HepG2 (cell line): ENCODE measurements around the gene CPED1. TPM values are rescaled to one million over a fixed set of nuclear protein-coding genes. Genes with fewer than 3 reads are reported as not detected.

Experiments
- ATAC-seq: fragments of 200-7000 bp; cut with Tn5 transposase; 3 replicates; pipeline ENCODE4 v1.9.1; 2020; ENCODE audit warnings: mild to moderate bottlenecking, moderate library complexity
- BruUV-seq: library from RNA; stranded (reverse); fragments of 400-500 nt; replicated peaks from 2 replicates; lab custom pipeline; 2021; lab: Mats Ljungman, UMichigan
- CTCF ChIA-PET: fragments of 300-600 bp; formaldehyde crosslinking; extraction: SDS; loops from one replicate; lab custom pipeline; 2021; ENCODE audit warnings: low total read pairs, inconsistent platforms, low intra/inter-chr PET ratio; lab: Yijun Ruan, JAX
- POLR2A ChIA-PET: fragments of 350-600 bp; sonication (Branson Sonifier 250); formaldehyde crosslinking; loops from one replicate; lab custom pipeline; 2020; ENCODE audit warnings: antibody characterized with exemption, inconsistent platforms; lab: Yijun Ruan, JAX
- DNase-seq: peaks from one replicate; pipeline ENCODE4 v3.0.0-alpha.2; 2015; ENCODE audit warnings: low spot score
- FAIRE-seq: peaks from 3 replicates; lab custom pipeline; 2011; peaks lifted over from hg19 to GRCh38; lab: Jason Lieb, UNC
- H2AFZ ChIP-seq: one replicate; pipeline ENCODE4 v1.6.1; 2011; ENCODE audit warnings: low read length, inconsistent platforms
- H3K27ac ChIP-seq: fragments of 300-600 bp; 3 replicates; pipeline ENCODE4 v1.8.0; 2011; ENCODE audit warnings: mixed run types, mild to moderate bottlenecking, mixed read lengths, low read length, inconsistent platforms; ENCODE audit not compliant: insufficient read depth; ENCODE audit errors: extremely low read length
- H3K27me3 ChIP-seq, 2 experiments: fragments of 200-600 bp in 1 of 2; 2 replicates in 1 of 2; 3 replicates in 1 of 2; pipeline versions ENCODE4 v1.6.0 to v1.8.0; 2011; ENCODE audit warnings: low read length in 2 of 2, mild to moderate bottlenecking in 2 of 2, moderate library complexity in 2 of 2, inconsistent platforms in 1 of 2; ENCODE audit not compliant: insufficient read depth in 2 of 2, control insufficient read depth in 1 of 2
- H3K36me3 ChIP-seq, 2 experiments: fragments of 200-600 bp in 1 of 2; replicated peaks in 1 of 2; 2 replicates in 1 of 2; 3 replicates in 1 of 2; pipeline versions ENCODE4 v1.5.1 to v1.8.0; 2011; ENCODE audit warnings: low read length in 2 of 2, inconsistent platforms in 1 of 2; ENCODE audit not compliant: insufficient read depth in 2 of 2, control insufficient read depth in 1 of 2
- H3K4me1 ChIP-seq: 2 replicates; pipeline ENCODE4 v1.5.1; 2012; ENCODE audit warnings: low read length, inconsistent platforms; ENCODE audit not compliant: insufficient read depth
- H3K4me2 ChIP-seq: 2 replicates; pipeline ENCODE4 v1.6.0; 2011; ENCODE audit warnings: low read depth, low read length, inconsistent platforms
- H3K4me3 ChIP-seq, 3 experiments: fragments of 200-600 bp in 1 of 3; sonication (generic), shearing (Covaris generic) in 1 of 3; replicated peaks in 1 of 3; 2 replicates each; pipeline ENCODE4 v1.5.1; 2011 to 2016; ENCODE audit warnings: low read length in 3 of 3, inconsistent platforms in 2 of 3, low read depth in 2 of 3, mild to moderate bottlenecking in 2 of 3, control low read depth in 1 of 3, mixed read lengths in 1 of 3; ENCODE audit not compliant: insufficient read depth in 1 of 3
- H3K79me2 ChIP-seq: one replicate; pipeline ENCODE4 v1.6.1; 2011; ENCODE audit warnings: low read length, inconsistent platforms; ENCODE audit not compliant: insufficient read depth
- H3K9ac ChIP-seq: 2 replicates; pipeline ENCODE4 v1.6.0; 2011; ENCODE audit warnings: mild to moderate bottlenecking, low read depth, low read length, inconsistent platforms; ENCODE audit not compliant: insufficient read depth
- H3K9me3 ChIP-seq: 2 replicates; pipeline ENCODE4 v1.5.1; 2012; ENCODE audit warnings: mild to moderate bottlenecking, low read length
- H4K20me1 ChIP-seq: 2 replicates; pipeline ENCODE4 v1.6.0; 2011; ENCODE audit warnings: inconsistent platforms, mild to moderate bottlenecking, low read length, moderate library complexity; ENCODE audit not compliant: insufficient read depth
- AKAP8 ChIP-seq: sonication (generic); formaldehyde crosslinking; IDR thresholded peaks from 2 replicates; pipeline ENCODE4 v1.5.1; 2020; ENCODE audit warnings: mild to moderate bottlenecking, missing genetic modification reagents
- CENPT ChIP-seq: sonication (generic); formaldehyde crosslinking; IDR thresholded peaks from 2 replicates; pipeline ENCODE4 v1.8.0; 2022; ENCODE audit warnings: low read depth, mild to moderate bottlenecking, moderate library complexity, missing genetic modification reagents
- ELF3 ChIP-seq: IDR thresholded peaks from 2 replicates; pipeline ENCODE4 v1.6.1; 2016; ENCODE audit warnings: missing genetic modification reagents, missing compliant biosample characterization
- GABPA ChIP-seq, 2 experiments: IDR thresholded peaks; 2 replicates each; pipeline ENCODE4 v1.6.1; 2011 to 2016; ENCODE audit warnings: low read depth in 2 of 2, low read length in 1 of 2, missing biosample characterization in 1 of 2, missing genetic modification characterization in 1 of 2
- IKZF4 ChIP-seq: sonication (generic); formaldehyde crosslinking; IDR thresholded peaks from 2 replicates; pipeline ENCODE4 v1.5.1; 2020; ENCODE audit warnings: borderline replicate concordance, mild to moderate bottlenecking, low read depth, missing genetic modification reagents; ENCODE audit errors: not compliant biosample characterization
- REL ChIP-seq: sonication (generic); formaldehyde crosslinking; conservative IDR thresholded peaks from 2 replicates; pipeline ENCODE4 v1.8.0; 2022; ENCODE audit warnings: mild to moderate bottlenecking, missing genetic modification reagents, moderate library complexity
- TGIF2 ChIP-seq: IDR thresholded peaks from 2 replicates; pipeline ENCODE4 v1.6.1; 2016; ENCODE audit warnings: control low read depth, missing compliant biosample characterization
- ZBTB7B ChIP-seq: sonication (generic); formaldehyde crosslinking; IDR thresholded peaks from 2 replicates; pipeline ENCODE4 v1.4.0; 2020; ENCODE audit warnings: missing genetic modification reagents
- ZIK1 ChIP-seq: sonication (generic); formaldehyde crosslinking; IDR thresholded peaks from 2 replicates; pipeline ENCODE4 v1.5.0; 2020; ENCODE audit warnings: mild to moderate bottlenecking, low read depth, missing genetic modification reagents, borderline replicate concordance
- ZNF350 ChIP-seq: sonication (generic); formaldehyde crosslinking; IDR thresholded peaks from 2 replicates; pipeline ENCODE4 v1.4.0; 2020; ENCODE audit warnings: mild to moderate bottlenecking, low read depth, missing genetic modification reagents, borderline replicate concordance
- ZNF501 ChIP-seq: sonication (generic); formaldehyde crosslinking; IDR thresholded peaks from 2 replicates; pipeline ENCODE4 v1.5.1; 2020; ENCODE audit warnings: mild to moderate bottlenecking, moderate library complexity, missing genetic modification reagents
- ZNF558 ChIP-seq: sonication (generic); formaldehyde crosslinking; IDR thresholded peaks from 2 replicates; pipeline ENCODE4 v1.9.0; 2022; ENCODE audit warnings: mild to moderate bottlenecking, missing genetic modification reagents, borderline replicate concordance
- ZSCAN12 ChIP-seq: sonication (generic); formaldehyde crosslinking; IDR thresholded peaks from 2 replicates; pipeline ENCODE4 v1.9.0; 2021; ENCODE audit warnings: mild to moderate bottlenecking, missing genetic modification reagents
- in situ Hi-C: cut with HindIII; loops from 2 replicates; pipeline ENCODE4 v1.10.0; 2017; ENCODE audit warnings: low pct_unique_long_range_greater_than_20kb; ENCODE audit not compliant: extremely low pct_ligation_motif_present
- intact Hi-C: fragments of 100-400 bp; cut with micrococcal nuclease; formaldehyde crosslinking; loops from one replicate; pipeline ENCODE4 v1.10.0; 2022; ENCODE audit not compliant: unreplicated experiment
- polyA plus RNA-seq, 8 experiments: library from polyadenylated mRNA; depleted of rRNA in 3 of 8; stranded (reverse) in 7 of 8; unstranded in 1 of 8; fragments of >200 nt; fragmentation: Illumina TruSeq in 4 of 8; extraction: Trizol in 4 of 8; gene quantifications; 2 replicates each; pipeline versions ENCODE4 v1.2.1 to v1.2.3, GENCODE V29; 2011 to 2016; ENCODE audit warnings: low read depth in 4 of 8, missing spikeins in 1 of 8, mixed read lengths in 1 of 8; ENCODE audit not compliant: insufficient read depth in 1 of 8
- total RNA-seq, 5 experiments: library from RNA; depleted of rRNA; stranded (reverse); fragments of >200 nt; fragmentation: Illumina TruSeq; extraction: Trizol; gene quantifications; 2 replicates each; pipeline ENCODE4 v1.2.3, GENCODE V29; 2016; ENCODE audit warnings: low read depth in 1 of 5
- TF ChIP-seq, protein P1 (sequence below): sonication (generic); formaldehyde crosslinking; IDR thresholded peaks from 2 replicates; pipeline ENCODE4 v1.5.1; 2020; ENCODE audit warnings: missing genetic modification reagents, mild to moderate bottlenecking, borderline replicate concordance
- TF ChIP-seq, protein P2 (sequence below): sonication (generic); formaldehyde crosslinking; IDR thresholded peaks from 2 replicates; pipeline ENCODE4 v1.5.1; 2020; ENCODE audit warnings: missing genetic modification reagents, mild to moderate bottlenecking, borderline replicate concordance
- TF ChIP-seq, protein P3 (sequence below): sonication (generic); formaldehyde crosslinking; IDR thresholded peaks from 2 replicates; pipeline ENCODE4 v1.4.0; 2020; ENCODE audit warnings: mild to moderate bottlenecking, missing genetic modification reagents
- TF ChIP-seq, protein P4 (sequence below): IDR thresholded peaks from 2 replicates; pipeline ENCODE4 v1.6.1; 2016; ENCODE audit warnings: control low read depth

Gene CPED1
- total and polyA plus RNA-seq, 2 of the 13 experiments (the other 11 are each of a cell fraction or from before 2014, with no cell fraction given) = 11.5 to 27.0 TPM

DNA sequence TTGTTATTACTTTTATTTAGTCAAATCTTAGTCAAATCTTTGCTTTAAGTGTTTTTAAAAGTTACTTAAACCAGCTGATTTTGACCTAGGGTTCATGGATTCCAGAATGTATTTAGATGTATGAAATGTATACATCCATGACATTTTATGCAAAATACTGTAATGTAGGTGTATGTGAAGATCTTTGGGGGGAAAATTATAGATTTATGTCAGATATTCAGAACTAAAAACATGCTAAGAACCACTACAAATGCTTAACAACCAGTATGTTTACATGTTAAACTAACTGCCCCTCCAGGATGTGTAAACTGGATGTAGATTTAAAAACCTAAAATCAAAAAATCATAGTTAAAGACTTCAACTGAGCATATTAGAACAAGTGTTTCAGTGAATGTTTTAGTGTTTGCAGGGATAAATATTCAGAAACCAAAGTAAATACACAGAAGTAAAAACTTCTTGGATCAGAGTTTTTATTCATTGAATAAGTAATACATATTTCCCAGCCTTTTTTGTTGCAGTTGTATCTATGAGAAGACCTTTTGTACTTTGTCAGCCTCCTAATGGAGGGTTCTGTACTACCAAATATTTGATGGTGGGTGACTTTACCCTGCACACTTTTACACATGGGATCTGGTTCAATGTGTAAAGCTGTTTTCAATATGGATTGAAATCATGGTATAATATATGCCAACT lies 3.9 kb downstream of the CPED1 start (continued):
- TF ChIP-seq ZIK1 (CRISPR knock-in tag) (no peak), ZBTB7B (no peak), ZSCAN12 (CRISPR knock-in tag) (no peak), REL (CRISPR knock-in tag) (no peak)
- TF ChIP-seq, protein P1, sequence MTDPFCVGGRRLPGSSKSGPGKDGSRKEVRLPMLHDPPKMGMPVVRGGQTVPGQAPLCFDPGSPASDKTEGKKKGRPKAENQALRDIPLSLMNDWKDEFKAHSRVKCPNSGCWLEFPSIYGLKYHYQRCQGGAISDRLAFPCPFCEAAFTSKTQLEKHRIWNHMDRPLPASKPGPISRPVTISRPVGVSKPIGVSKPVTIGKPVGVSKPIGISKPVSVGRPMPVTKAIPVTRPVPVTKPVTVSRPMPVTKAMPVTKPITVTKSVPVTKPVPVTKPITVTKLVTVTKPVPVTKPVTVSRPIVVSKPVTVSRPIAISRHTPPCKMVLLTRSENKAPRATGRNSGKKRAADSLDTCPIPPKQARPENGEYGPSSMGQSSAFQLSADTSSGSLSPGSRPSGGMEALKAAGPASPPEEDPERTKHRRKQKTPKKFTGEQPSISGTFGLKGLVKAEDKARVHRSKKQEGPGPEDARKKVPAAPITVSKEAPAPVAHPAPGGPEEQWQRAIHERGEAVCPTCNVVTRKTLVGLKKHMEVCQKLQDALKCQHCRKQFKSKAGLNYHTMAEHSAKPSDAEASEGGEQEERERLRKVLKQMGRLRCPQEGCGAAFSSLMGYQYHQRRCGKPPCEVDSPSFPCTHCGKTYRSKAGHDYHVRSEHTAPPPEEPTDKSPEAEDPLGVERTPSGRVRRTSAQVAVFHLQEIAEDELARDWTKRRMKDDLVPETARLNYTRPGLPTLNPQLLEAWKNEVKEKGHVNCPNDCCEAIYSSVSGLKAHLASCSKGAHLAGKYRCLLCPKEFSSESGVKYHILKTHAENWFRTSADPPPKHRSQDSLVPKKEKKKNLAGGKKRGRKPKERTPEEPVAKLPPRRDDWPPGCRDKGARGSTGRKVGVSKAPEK (CRISPR knock-in tag) = no peak
- TF ChIP-seq, protein P2, sequence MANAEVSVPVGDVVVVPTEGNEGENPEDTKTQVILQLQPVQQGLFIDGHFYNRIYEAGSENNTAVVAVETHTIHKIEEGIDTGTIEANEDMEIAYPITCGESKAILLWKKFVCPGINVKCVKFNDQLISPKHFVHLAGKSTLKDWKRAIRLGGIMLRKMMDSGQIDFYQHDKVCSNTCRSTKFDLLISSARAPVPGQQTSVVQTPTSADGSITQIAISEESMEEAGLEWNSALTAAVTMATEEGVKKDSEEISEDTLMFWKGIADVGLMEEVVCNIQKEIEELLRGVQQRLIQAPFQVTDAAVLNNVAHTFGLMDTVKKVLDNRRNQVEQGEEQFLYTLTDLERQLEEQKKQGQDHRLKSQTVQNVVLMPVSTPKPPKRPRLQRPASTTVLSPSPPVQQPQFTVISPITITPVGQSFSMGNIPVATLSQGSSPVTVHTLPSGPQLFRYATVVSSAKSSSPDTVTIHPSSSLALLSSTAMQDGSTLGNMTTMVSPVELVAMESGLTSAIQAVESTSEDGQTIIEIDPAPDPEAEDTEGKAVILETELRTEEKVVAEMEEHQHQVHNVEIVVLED (CRISPR knock-in tag) = no peak

DNA sequence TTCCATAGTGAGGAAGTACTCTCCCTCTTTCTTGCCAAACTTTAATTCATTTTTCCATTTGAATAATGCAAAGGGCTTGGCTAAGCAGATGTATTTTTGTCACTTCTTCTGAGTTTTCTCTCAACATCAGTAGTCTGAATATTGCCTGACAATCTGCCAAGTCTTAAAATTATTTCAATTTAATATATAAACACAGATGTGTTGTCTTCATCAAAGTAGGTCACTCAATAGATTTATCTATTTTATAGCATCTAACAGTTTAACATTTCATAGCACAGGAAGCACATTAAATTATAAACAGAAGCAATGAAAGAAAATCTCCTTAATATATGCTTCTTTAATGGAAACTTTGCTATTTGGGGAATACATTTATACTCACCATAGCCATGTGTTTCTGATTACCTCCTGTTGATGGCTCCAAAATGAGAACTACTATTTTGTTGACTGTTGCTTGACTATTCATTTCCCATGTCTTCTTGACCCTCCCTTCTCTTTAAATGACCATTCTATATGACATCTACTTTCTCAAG lies 4.5 kb downstream of the CPED1 start:
- ChIA-PET CTCF (no interaction called here), POLR2A (no interaction called here)
- no peak for DNase-seq
- FAIRE-seq = no peak
- Histone ChIP-seq H4K20me1 (no peaks in the 10 kb centered on the region), H3K4me1 (peaks cover 17% of the 10 kb centered on the region), H3K79me2 (no peaks in the 10 kb centered on the region), H3K9ac (no peak overlapping the region), H2AFZ (no peak overlapping the region), H3K4me2 (no peak overlapping the region), H3K9me3 (no peaks in the 10 kb centered on the region), H3K27ac (no peak overlapping the region), H3K27me3 (peaks cover 0 to 14% of the 10 kb centered on the region in 2 experiments; a peak in 3 of 5 replicates), H3K4me3 (no peak overlapping the region), H3K36me3 (no peaks in the 10 kb centered on the region)
- in situ Hi-C loops = no loop called here
- intact Hi-C loops = no loop called here
- BruUV-seq = no TSS peak
- no peak for ATAC-seq
- no peak for TF ChIP-seq AKAP8 (CRISPR knock-in tag)
- TF ChIP-seq, protein P3, sequence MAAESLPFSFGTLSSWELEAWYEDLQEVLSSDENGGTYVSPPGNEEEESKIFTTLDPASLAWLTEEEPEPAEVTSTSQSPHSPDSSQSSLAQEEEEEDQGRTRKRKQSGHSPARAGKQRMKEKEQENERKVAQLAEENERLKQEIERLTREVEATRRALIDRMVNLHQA (CRISPR knock-in tag) = no peak
- TF ChIP-seq ZNF558 = no peak
- no peak for TF ChIP-seq GABPA (IDR thresholded peaks at IDR 0.05; ENCODE audit: low read depth, low read length)
- no peak for TF ChIP-seq GABPA (CRISPR knock-in tag; IDR thresholded peaks at IDR 0.05; ENCODE audit: low read depth)
- TF ChIP-seq ZNF350 = no peak
- TF ChIP-seq ELF3 = no peak
- no peak for TF ChIP-seq ZNF501 (CRISPR knock-in tag)
- no peak for TF ChIP-seq TGIF2 (CRISPR knock-in tag)
- TF ChIP-seq CENPT = no peak
- TF ChIP-seq, protein P4, sequence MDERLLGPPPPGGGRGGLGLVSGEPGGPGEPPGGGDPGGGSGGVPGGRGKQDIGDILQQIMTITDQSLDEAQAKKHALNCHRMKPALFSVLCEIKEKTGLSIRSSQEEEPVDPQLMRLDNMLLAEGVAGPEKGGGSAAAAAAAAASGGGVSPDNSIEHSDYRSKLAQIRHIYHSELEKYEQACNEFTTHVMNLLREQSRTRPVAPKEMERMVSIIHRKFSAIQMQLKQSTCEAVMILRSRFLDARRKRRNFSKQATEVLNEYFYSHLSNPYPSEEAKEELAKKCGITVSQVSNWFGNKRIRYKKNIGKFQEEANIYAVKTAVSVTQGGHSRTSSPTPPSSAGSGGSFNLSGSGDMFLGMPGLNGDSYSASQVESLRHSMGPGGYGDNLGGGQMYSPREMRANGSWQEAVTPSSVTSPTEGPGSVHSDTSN (CRISPR knock-in tag) = no peak
- TF ChIP-seq IKZF4 (CRISPR knock-in tag) = no peak
